ENCODE results near the gene SERPINH1. TPM values are rescaled to one million over a fixed set of nuclear protein-coding genes. Genes with fewer than 3 reads are reported as not detected.
"Not testable (repeated sequence)": the region's sequence is repeated elsewhere in the genome, so short reads cannot be mapped to it uniquely, and the experiment has no call there.

Gene SERPINH1
- total RNA-seq, 1 donor from 2014 or later, result 21.6 TPM

DNA sequence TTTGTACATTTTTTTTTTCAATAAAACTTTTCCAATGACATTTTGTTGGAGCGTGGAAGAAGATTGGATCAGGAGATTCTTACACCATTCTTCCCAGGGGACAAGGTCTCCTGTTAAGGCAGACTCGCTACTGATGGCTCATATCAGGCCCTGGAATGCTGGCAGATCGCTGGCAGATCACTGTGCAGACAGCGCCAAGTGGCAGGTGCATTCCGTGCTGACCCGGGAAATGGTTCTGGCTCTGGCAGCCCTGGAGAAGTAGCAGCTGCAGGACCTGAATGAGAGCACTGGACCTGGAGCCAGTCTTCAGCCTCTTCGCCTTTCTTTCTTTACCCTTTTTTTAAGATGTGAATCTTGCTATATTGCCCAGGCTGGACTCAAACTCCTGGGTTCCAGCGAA, 10.7 kb downstream of the SERPINH1 start:
- DNase-seq (ENCODE audit: low spot score) (no peak), ATAC-seq (no peak)

DNA sequence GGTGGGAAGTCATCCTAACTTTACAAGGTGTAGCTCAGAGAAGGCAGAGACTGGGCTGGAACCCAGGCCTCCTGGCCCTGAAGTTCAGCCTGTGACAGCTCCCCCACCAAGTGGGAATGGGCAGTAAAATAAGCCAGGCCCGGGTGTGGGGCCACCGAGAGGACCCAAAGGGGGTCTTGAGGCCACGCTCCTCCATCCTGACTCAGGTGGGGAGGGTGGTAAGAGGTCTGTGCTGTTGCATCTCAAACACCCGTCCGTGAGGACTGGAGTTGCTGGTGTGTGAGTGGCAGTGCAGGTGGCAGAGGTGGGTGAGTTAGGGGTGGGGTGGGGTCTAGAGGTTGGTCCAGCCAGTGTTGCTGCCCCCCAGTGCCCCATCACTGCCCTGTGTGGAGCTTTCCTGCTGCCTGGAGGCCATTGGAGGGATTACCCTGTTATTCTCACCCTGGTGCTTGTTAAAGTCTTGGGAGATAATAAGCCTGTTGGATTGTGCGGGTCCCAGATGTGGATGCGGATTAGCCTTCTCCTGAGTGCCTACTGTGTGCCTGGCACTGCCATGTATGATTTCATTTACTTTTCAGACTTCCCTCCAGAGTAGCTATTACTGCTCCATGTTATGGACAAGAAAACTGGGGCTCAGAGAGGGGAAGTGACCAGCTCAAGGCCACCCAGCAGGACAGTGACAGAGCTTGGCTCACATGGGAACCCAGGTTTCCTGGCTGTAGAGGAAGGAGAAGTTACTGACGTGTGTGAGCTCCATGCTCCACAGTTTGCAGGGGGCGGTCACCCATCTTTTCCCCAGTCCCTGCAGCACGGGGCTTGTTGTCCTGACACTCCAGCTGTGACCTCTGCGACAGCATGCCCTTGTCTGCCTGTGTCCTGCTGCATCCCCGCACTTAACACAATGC, 12.9 kb downstream of the SERPINH1 start:
- ATAC-seq (peak; percentile 11), DNase-seq (ENCODE audit: low spot score) (no peak)

DNA sequence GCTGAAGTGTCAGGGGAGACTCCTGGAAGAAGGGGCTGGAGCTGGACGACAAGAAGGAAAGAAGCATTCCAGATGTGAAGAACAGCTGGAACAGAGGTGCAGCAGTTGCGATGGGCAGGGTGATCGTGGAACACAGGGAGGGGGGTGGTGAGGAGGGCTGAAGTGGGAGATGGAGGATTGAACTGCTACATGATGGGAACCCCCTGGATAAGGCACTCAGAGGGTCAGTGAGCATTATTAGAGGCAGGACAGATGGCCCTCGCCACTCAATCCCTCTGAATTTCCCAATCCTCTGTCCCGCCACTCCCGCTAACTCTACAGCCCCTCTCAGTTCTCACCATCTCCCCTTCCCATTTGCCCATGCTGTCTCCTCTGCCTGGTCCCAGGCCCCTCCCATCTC, 14.0 kb downstream of the SERPINH1 start:
- ATAC-seq (no peak), DNase-seq (ENCODE audit: low spot score) (no peak)

DNA sequence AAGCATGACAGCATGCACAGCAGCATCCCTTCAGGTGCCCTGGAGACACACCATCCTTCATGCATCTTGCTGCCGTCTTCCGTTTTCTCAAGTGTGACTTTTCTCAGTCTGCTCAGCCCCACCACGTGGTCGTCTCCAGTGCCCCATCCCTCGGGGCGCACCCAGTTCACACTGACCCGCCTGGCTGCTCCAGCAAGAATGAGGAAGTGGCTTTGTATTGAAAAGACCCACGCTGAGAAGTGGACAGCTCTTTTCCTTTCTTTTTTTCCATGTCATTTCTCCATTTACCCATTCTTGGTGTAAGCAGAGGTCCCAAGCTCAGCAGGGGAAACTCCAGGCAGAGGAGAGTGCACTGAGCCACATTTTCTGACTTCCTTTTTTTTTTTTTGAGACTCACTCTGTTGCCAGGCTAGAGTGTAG, 14.5 kb downstream of the SERPINH1 start:
- DNase-seq (ENCODE audit: low spot score) (no peak), ATAC-seq (peak; percentile 34)

DNA sequence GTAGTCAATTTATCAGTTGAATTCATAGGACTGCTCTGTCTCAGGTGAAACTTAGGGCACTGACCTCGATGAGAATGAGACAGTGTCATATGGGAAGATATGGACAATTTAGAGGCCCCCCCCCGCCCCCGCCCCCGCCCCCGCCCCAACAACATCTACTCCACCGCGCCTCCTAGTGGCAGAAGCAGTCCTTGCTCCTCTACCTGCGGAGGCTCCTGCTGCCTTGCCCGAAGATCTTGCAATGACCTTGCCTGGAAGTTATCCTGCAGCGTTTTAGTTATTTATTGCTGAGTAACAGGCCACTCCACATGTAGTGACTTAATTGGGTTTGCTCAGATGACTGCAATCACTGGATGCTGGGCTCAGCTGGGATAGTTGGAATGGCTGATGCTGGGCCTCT, 15.2 kb downstream of the SERPINH1 start:
- ATAC-seq, result peak; percentile 71
- DNase-seq (ENCODE audit: low spot score), result no peak

DNA sequence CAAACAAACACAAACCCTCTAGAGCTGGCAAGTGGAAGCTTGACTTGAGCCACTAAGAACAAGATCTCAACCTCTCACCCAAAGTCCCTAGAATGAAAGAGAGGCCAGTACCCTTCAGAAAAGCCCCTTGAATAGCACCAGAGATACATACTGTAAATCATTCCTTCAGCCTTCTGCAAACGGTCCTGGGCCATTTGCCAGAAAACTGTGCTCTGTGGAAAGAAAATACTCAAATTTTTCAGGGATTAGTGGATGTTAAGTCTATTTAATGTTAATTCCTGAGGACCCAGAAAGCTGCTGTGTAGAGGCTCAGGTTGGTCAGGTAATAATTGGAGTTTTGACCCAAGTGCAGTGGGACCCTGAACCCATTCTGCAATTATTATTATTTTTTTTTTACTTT, 16.9 kb downstream of the SERPINH1 start:
- ATAC-seq (no peak), DNase-seq (ENCODE audit: low spot score) (no peak)

DNA sequence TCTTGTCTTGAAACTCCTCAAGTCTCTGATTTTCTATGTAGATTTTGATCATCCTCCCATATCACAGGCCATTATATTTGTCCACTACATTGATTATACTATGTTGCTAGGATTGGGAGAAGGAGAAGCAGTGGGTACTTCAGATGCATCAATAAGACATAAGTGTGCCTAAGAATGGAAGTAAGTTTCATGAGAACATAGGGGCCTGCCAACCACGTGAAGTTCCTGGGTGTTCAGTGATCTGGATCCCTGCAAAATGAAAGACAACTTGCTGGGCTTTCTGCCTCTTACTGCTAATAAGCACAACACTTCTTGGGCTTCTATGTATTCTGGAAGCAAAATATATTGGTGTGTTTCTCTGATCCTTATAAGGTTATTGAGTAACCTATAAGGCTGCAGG, 17.8 kb downstream of the SERPINH1 start:
- DNase-seq (ENCODE audit: low spot score) (no peak), ATAC-seq (no peak)

DNA sequence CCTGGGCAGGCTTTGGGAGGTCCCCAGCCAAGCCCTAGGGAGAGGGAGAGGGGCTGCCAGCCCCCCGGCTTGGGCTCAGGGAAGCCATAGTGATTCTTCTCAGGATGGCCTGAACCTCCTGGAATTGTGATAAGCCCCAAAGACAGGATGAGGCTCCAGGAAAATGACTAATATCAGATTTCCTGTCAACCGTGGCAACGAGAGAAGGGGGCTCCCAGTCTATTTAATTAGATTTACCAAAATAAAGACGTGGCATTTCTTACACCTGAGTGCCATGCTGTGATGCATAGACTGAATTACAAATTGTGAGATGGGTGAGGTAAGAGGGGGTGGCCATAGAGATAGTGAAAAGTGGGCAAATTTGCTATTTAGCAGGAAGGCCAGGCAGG, 20.4 kb downstream of the SERPINH1 start:
- no peak for ATAC-seq
- DNase-seq (ENCODE audit: low spot score), result no peak

DNA sequence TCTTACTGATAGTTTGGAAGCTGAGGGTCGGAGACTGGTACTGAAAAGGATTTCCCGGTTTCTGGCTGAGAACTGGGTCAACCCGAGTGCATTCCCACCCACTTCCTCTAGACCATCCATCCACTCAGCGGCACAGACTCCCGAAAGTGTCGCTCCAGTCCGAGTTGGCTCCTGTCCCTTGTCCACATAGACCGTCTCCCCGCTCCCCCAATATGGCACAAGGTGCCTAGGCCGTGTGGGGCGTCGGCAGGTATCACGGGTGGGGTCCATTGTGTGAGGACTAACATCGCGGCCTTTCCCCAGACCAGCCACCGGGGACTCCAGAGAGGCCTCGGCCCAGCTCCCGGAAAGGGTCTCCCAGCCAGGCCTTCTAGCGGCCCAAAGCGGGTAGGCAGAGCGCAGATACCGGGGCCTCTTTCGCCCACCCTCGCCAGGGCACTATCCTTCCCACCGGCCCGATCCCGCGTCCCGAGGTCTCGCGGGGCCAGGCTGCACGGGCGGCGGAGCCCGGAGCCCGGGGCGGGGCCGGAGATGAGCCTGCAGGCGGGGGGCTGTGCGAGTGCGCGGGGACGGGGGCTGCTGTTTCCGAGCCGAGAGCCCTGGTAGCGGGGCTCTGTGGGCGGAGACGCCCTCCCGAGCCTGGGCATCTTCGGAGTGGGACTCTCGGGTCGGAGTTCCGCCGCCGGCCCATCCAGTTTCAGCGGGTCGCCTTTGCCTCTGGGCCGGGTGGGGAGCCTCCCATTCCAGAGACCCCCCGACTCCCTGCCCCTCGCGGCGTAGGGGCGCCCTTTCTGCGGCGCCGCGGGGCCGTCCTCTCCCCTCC, 21.1 kb downstream of the SERPINH1 start:
- peak; percentile 54 for DNase-seq (ENCODE audit: low spot score)
- ATAC-seq, result peak; percentile 74

DNA sequence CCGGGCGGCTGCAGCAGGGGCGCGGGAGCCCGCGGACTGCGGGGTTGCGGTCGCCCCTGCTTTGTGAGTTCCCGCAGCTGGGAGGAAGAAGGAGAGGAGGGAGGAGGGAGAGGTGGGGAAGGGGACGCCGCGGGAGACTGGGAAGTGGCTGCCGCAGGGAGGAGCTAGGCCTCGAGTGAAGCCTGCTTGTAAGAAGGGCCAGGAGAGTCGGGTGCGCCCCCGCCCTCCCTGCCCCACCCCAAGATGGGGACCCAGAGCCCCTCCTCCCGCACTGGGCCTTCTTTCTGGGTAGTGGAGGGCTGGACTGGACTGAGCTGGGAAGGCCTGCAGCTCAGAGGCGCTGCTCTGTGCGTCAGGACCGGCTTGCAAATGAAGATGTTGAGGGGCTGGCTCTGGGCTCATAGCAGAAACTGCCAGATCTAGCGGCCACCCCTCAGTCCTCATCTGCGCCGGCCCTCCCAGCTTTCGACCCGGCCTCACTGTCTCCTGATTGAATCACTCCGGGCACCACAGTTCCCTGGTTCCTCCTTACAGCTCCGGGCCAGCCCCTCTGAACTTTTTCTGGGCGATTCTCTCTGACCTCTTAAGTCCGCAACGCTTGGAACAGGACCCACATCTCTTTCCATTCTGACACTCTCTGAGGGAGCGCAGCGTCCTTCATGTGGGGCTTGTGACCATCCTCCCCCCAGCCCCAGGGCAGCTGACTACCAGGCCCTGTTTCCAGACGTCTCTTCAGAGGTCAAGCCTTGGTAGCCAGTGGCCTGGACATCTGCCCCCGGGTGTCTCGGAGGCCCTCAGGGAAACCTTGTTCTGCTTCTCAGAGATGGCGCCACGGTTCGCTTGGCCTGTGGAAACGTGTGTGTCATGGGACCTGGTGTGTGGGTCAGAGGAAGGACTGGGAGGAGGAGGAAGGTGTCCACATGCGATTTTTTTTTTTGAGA, 21.9 kb downstream of the SERPINH1 start:
- peak; percentile 33 for ATAC-seq

DNA sequence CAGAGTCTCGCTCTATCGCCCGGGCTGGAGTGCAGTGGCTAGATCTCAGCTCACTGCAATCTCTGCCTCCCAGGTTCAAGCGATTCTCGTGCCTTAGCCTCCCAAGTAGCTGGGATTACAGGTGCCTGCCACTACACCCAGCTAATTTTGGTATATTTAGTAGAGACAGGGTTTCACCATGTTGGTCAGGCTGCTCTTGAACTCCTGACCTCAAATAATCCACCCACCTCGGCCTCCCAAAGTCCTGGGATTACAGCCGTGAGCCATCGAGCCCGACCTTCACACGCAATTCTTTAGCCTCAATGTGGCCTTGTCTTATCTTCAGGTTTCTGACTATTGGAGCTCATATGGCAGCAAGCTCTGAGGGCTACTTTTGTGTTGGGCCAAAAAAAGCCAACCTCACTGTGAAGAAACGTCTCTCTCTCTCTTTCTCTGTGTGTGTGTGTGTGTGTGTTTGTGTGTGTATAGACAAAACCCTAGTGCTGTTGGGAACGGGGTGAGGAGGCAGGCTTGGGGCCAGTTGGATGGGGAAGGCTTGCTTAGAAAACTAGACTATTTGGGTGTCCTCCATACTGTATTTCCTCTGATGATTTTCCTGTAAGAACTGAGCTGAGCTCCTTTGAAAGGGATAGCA, 22.7 kb downstream of the SERPINH1 start:
- not testable (repeated sequence) for DNase-seq (ENCODE audit: low spot score); ATAC-seq

More for the DNA sequence above, 21.9 kb downstream of the SERPINH1 start:
- no peak for DNase-seq (ENCODE audit: low spot score)

DNA sequence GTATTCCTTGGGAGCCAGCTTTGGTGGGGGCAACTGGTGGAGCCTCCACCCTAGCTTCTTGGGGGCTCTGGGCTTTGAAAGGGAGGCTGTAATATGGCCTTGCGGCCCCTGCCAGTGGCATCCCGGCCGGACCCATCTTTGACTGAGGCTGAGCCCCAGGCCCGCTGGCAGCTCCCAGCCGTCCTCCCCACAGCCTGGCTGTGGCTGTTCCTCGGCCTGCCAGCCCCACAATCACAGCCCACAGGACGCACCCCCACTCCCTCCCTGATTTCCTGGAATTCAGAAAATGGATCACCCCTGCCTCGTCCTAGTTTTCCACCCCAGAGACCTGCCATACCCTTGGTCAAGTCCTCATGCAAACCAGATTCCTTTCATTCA, 23.2 kb downstream of the SERPINH1 start:
- no peak for ATAC-seq

DNA sequence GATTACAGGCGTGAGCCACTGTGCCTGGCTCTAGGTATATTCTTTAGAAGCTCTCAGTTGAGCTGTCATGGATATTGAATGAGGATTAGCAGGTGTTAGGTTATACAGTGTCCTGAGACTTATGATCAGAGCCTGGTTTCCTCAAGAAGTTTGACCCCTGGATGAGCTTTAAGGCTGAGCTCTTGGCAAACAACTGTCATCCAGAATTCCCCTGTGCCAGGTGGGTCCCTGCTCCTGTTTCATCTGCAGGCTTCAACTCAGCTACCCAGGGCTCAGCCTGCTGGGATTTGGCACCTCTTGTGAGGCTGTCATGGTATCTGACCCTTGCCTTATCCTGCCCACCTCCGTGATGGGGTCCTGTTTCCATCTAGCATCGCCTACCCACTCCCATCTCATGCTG, 24.3 kb downstream of the SERPINH1 start:
- DNase-seq (ENCODE audit: low spot score) (no peak), ATAC-seq (no peak)

More for the DNA sequence above, 23.2 kb downstream of the SERPINH1 start:
- DNase-seq (ENCODE audit: low spot score), result no peak

DNA sequence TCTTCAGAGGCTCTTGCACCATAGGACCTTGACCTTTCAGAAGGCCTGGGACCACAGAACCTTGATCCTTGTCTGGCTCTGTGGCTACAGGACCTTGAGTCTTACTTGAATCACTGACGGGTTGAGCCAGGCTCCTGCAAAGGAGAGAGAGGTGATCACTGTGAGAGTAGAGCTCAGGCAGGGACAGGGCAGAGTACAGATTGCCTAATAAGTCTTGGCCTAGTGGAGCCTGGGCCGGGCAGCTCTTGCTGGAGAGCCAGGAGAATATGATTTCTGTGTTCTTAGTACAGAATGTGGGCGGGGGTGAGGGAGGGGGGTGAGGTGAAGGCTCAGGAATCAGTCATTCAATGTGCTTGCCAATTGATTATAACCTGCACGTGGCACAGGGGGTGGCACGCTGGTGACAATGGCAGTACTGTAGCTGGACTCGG, 26.0 kb downstream of the SERPINH1 start:
- DNase-seq (ENCODE audit: low spot score) (peak; percentile 78), ATAC-seq (peak; percentile 89)

DNA sequence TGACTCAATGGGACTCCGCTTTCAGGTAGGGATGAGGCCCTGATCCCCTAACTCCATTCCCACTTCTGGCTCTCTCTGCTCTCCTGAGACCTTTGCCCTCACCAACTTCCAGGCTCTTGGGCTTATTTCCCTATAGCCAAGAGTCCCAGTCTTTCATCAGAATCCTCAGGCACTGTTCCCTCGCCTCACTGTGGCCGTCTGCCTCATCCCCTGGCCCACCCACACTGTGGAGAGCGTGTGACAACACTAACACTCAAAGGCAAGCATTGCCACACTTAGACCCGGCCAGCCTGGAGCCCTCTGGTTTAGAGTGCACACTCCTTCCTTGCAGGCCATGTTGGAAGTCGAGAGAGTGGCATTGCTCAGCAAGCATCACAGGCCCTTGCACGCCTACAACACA, 27.0 kb downstream of the SERPINH1 start:
- no peak for DNase-seq (ENCODE audit: low spot score)
- no peak for ATAC-seq

DNA sequence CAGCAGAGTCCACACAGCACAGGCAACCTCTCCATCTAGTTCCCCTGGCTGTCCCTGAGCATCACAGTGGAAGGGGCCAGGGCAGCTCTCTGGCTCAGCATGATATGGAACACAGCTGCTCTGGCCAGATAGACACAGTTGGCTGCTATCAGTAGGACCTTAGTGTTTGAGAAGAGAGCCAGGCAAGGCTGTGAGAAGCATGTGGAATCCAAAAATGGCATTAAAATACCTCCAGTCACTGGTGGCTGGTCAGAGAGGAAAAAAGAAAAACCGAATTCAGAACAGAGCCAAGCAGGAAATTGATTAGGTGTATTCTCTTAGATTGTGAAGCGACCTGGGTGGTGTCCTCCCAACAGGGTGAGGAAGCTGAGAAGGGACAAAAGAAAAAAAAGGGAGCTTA, 27.9 kb downstream of the SERPINH1 start:
- ATAC-seq, result no peak
- DNase-seq (ENCODE audit: low spot score), result no peak

DNA sequence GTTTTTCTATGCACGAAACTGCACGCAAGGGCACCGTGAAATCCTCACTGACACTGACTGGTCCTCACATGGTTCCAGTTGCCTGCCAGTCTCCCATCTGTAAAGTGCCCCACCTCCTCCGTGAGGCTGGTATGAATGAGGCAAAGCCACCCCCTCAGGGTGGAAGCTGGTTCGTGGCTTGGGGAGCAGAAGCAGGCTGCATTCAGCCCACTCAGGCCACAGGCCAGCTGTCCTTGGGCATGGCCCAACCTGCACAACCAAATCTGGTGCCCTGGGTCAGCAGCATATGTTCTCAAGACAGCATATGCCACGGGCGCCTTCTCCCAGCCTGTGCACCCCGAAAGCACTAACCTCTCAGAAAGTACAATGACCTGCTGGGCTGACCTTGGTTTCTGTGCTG, 29.3 kb downstream of the SERPINH1 start:
- DNase-seq (ENCODE audit: low spot score), result no peak
- ATAC-seq, result no peak

DNA sequence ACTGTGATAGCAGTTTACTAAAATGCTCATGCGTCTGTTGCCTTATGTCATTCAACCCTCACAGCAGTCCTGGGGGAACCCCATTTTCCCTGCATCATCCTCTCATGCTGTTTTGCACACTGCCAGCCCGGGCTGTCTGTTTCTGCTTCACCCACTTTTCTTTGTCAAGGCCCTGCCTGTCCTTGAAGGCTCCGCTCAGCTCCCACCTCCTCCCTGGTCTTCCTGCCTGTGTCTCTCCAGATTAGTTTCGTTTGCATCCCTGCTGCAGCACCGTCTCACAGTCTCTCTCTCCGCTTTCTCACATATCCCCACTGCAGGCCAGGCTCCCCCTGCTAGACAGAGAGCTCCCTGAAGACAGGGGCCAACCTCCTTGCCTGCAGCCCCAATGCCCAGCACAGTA, 29.9 kb downstream of the SERPINH1 start:
- ATAC-seq, result no peak
- no peak for DNase-seq (ENCODE audit: low spot score)

DNA sequence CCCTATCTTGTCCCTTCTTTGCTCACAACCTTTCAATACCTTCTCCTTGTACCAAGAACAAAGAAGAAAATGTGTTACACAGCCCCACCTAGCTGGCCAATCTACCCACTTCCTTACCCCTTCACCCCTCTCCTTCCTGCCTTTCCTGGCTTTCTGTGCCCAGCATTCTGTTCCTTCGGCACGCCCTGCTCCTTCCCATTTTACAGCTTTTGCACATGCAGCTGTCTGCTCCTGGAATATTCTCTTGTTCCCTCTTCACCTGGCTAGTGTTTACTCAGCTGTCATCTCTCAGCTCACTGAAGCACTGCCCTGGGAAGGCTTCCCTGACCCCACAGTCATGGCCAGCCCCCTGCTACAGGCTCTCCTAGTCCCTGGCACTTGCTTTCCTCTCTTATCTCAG, 30.7 kb downstream of the SERPINH1 start:
- no peak for ATAC-seq

DNA sequence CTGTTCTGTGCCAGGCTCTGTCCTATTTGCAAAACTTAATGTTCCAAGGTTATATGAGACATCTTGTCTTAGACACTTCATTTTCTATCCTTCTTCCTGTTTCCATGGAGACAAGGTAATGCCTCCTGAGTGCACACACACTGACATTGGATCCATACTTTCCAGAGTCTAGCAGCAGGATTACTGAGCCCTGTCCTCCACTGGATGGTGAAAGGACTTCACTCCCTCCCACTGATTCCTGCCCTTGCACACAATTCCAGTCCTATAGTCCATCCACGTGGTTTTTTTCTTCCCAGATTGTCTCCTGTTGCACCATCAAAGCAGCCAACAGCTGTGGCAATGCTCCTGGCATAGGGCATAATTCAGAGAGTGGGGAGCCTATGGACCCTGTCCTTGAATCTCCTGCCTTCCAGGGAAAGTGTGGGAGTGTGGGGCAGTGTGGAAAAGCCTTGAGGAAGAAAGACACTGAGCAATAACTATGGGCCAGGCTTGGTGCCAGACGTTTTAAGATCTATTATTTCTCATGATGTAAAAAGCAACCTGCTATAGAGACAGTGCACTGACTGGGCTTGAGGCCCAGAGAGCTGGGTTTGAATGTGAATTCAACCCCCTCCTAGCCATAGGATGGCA, 31.3 kb downstream of the SERPINH1 start:
- no peak for DNase-seq (ENCODE audit: low spot score)
- peak; percentile 53 for ATAC-seq

More for the DNA sequence above, 30.7 kb downstream of the SERPINH1 start:
- no peak for DNase-seq (ENCODE audit: low spot score)
